H1 (cell line): ENCODE measurements around the gene COMT. TPM values are rescaled to one million over a fixed set of nuclear protein-coding genes. Genes with fewer than 3 reads are reported as not detected.
"Not testable (repeated sequence)": the region's sequence is repeated elsewhere in the genome, so short reads cannot be mapped to it uniquely, and the experiment has no call there.

Source experiments
- CTCF ChIA-PET: fragments of 300-600 bp; sonication (Branson Sonifier 250); formaldehyde crosslinking; loops from one replicate; lab custom pipeline; 2021; ENCODE audit not compliant: partially characterized antibody; lab: Charles Lee
- POLR2A ChIA-PET: fragments of 300-600 bp; sonication (Branson Sonifier 250); formaldehyde crosslinking; loops from one replicate; lab custom pipeline; 2021; ENCODE audit warnings: inconsistent platforms; ENCODE audit not compliant: partially characterized antibody; lab: Charles Lee
- DNase-seq, 2 experiments: peaks; one replicate each; pipeline versions ENCODE4 v3.0.0 to v3.0.0-alpha.2; 2010 to 2022; ENCODE audit warnings: low spot score in 2 of 2, low read depth in 1 of 2, mixed read lengths in 1 of 2
- FAIRE-seq: peaks from 2 replicates; lab custom pipeline; 2011; peaks lifted over from hg19 to GRCh38; lab: Jason Lieb, UNC
- H2AFZ ChIP-seq: 2 replicates; pipeline ENCODE4 v1.8.1; 2012; ENCODE audit warnings: low read length, inconsistent platforms
- H2AK5ac ChIP-seq: 2 replicates; pipeline ENCODE4 v1.6.1; 2013; ENCODE audit warnings: low read depth, low read length
- H2BK120ac ChIP-seq: replicated peaks from 2 replicates; pipeline ENCODE3; 2013; ENCODE audit warnings: low read depth, low read length, inconsistent platforms
- H2BK12ac ChIP-seq: 2 replicates; pipeline ENCODE4 v1.6.1; 2013; ENCODE audit warnings: low read depth, low read length
- H2BK15ac ChIP-seq: 2 replicates; pipeline ENCODE4 v1.6.1; 2013; ENCODE audit warnings: low read length
- H2BK20ac ChIP-seq: 2 replicates; pipeline ENCODE4 v1.6.1; 2013; ENCODE audit warnings: low read length
- H2BK5ac ChIP-seq: 2 replicates; pipeline ENCODE4 v1.6.1; 2013; ENCODE audit warnings: low read depth, low read length
- H3K14ac ChIP-seq: 2 replicates; pipeline ENCODE4 v1.6.1; 2013; ENCODE audit warnings: inconsistent platforms; ENCODE audit not compliant: insufficient read length
- H3K18ac ChIP-seq: 2 replicates; pipeline ENCODE4 v1.6.1; 2013; ENCODE audit warnings: low read length; ENCODE audit errors: extremely low read depth
- H3K23ac ChIP-seq: 2 replicates; pipeline ENCODE4 v1.6.1; 2013; ENCODE audit warnings: inconsistent platforms; ENCODE audit not compliant: insufficient read length
- H3K23me2 ChIP-seq: 2 replicates; pipeline ENCODE4 v1.6.1; 2013; ENCODE audit warnings: low read depth, low read length
- H3K27ac ChIP-seq: 2 replicates; pipeline ENCODE4 v1.6.1; 2011; ENCODE audit warnings: low read depth, low read length, inconsistent platforms
- H3K27me3 ChIP-seq, 4 experiments: replicated peaks in 1 of 4; 1 replicate in 1 of 4; 2 replicates in 3 of 4; pipeline versions ENCODE4 v1.6.1 to v1.8.1; 2011 to 2013; ENCODE audit warnings: low read length in 3 of 4, mild to moderate bottlenecking in 3 of 4, inconsistent platforms in 2 of 4, mixed read lengths in 2 of 4, moderate library complexity in 1 of 4; ENCODE audit not compliant: control insufficient read depth in 3 of 4, insufficient read depth in 3 of 4; ENCODE audit errors: extremely low read depth in 1 of 4
- H3K36me3 ChIP-seq, 4 experiments: 2 replicates each; pipeline versions ENCODE4 v1.6.1 to v1.8.1; 2011 to 2013; ENCODE audit warnings: mild to moderate bottlenecking in 4 of 4, low read length in 3 of 4, moderate library complexity in 2 of 4, control low read depth in 1 of 4, inconsistent platforms in 1 of 4; ENCODE audit not compliant: insufficient read depth in 4 of 4, control insufficient read depth in 2 of 4
- H3K4ac ChIP-seq: replicated peaks from 2 replicates; pipeline ENCODE3; 2013; ENCODE audit warnings: low read length, low read depth, mixed read lengths, inconsistent platforms; ENCODE audit not compliant: insufficient read length
- H3K4me1 ChIP-seq, 4 experiments: replicated peaks in 1 of 4; 1 replicate in 1 of 4; 2 replicates in 3 of 4; pipeline versions ENCODE4 v1.6.1 to v1.8.1; 2011 to 2013; ENCODE audit warnings: low read length in 3 of 4, inconsistent platforms in 2 of 4, mixed read lengths in 1 of 4; ENCODE audit not compliant: insufficient read depth in 4 of 4, control insufficient read depth in 3 of 4
- H3K4me2 ChIP-seq, 2 experiments: 2 replicates each; pipeline versions ENCODE4 v1.6.1 to v1.8.1; 2011 to 2013; ENCODE audit warnings: low read depth in 2 of 2, low read length in 2 of 2, control low read depth in 1 of 2, inconsistent platforms in 1 of 2, mild to moderate bottlenecking in 1 of 2; ENCODE audit not compliant: insufficient read depth in 1 of 2
- H3K4me3 ChIP-seq, 4 experiments: fragments of 200-600, 300-600 bp in 1 of 4; sonication (generic), shearing (Covaris generic), sonication (Bioruptor Twin) in 1 of 4; 2 replicates each; pipeline versions ENCODE4 v1.5.1 to v1.8.1; 2011 to 2016; ENCODE audit warnings: low read length in 4 of 4, low read depth in 3 of 4, control low read depth in 2 of 4, inconsistent platforms in 2 of 4, mild to moderate bottlenecking in 2 of 4, mixed read lengths in 1 of 4, moderate library complexity in 1 of 4; ENCODE audit not compliant: insufficient read depth in 2 of 4; ENCODE audit errors: extremely low read depth in 1 of 4
- H3K56ac ChIP-seq: replicated peaks from 2 replicates; pipeline ENCODE3; 2013; ENCODE audit warnings: low read depth, mild to moderate bottlenecking, mixed read lengths, low read length, inconsistent platforms; ENCODE audit not compliant: insufficient read length
- H3K79me1 ChIP-seq: 2 replicates; pipeline ENCODE4 v1.6.1; 2013; ENCODE audit warnings: low read depth, low read length, control low read depth
- H3K79me2 ChIP-seq, 2 experiments: 2 replicates each; pipeline versions ENCODE4 v1.6.1 to v1.8.1; 2012 to 2013; ENCODE audit warnings: low read length in 2 of 2, mild to moderate bottlenecking in 2 of 2, inconsistent platforms in 1 of 2; ENCODE audit not compliant: insufficient read depth in 2 of 2, control insufficient read depth in 1 of 2
- H3K9ac ChIP-seq, 4 experiments: replicated peaks in 1 of 4; 1 replicate in 1 of 4; 2 replicates in 3 of 4; pipeline versions ENCODE4 v1.6.1 to v1.8.1; 2011 to 2013; ENCODE audit warnings: low read depth in 3 of 4, low read length in 3 of 4, control low read depth in 2 of 4, mild to moderate bottlenecking in 2 of 4, moderate library complexity in 2 of 4, inconsistent platforms in 1 of 4; ENCODE audit errors: extremely low read depth in 1 of 4
- H3K9me3 ChIP-seq, 2 experiments: 2 replicates each; pipeline versions ENCODE4 v1.6.1 to v1.8.1; 2012 to 2013; ENCODE audit warnings: mild to moderate bottlenecking in 2 of 2, moderate library complexity in 2 of 2, control low read depth in 1 of 2, inconsistent platforms in 1 of 2, low read depth in 1 of 2, low read length in 1 of 2, mixed read lengths in 1 of 2; ENCODE audit not compliant: insufficient read depth in 2 of 2
- H4K20me1 ChIP-seq, 2 experiments: replicated peaks in 1 of 2; 2 replicates each; pipeline versions ENCODE3 to v1.8.1; 2011 to 2013; ENCODE audit warnings: inconsistent platforms in 2 of 2, low read length in 2 of 2, mild to moderate bottlenecking in 1 of 2; ENCODE audit not compliant: insufficient read depth in 2 of 2, control insufficient read depth in 1 of 2
- H4K5ac ChIP-seq: 2 replicates; pipeline ENCODE4 v1.6.1; 2013; ENCODE audit warnings: low read length, low read depth, mixed read lengths, inconsistent platforms; ENCODE audit not compliant: insufficient read length
- H4K8ac ChIP-seq: 2 replicates; pipeline ENCODE4 v1.8.0; 2013; ENCODE audit warnings: mild to moderate bottlenecking, moderate library complexity, low read length, inconsistent platforms; ENCODE audit not compliant: insufficient read depth; ENCODE audit errors: extremely low read depth
- H4K91ac ChIP-seq: replicated peaks from 2 replicates; pipeline ENCODE3; 2013; ENCODE audit warnings: low read length, mixed read lengths, inconsistent platforms; ENCODE audit not compliant: insufficient read length
- WGBS, 2 experiments: shearing (Covaris generic) in 1 of 2; methylation state at CpG; one replicate each; pipeline versions ENCODE4 v1.1.6 to v1.1.7; 2013 to 2015; ENCODE audit warnings: low lambda C conversion rate in 2 of 2, mixed read lengths in 2 of 2, inconsistent platforms in 1 of 2, low coverage in 1 of 2, missing lambda C conversion rate in 1 of 2; ENCODE audit not compliant: insufficient replicate concordance in 2 of 2, insufficient coverage in 1 of 2, insufficient read length in 1 of 2; ENCODE audit errors: extremely low coverage in 1 of 2, missing lambda C conversion rate in 1 of 2; 5-methylcytosine and 5-hydroxymethylcytosine counted together
- polyA plus RNA-seq, 7 experiments: library from polyadenylated mRNA; depleted of rRNA in 3 of 7; stranded (reverse) in 5 of 7; unstranded in 2 of 7; fragments of >200 nt in 5 of 7; fragments of 200-250 nt in 2 of 7; gene quantifications; 1 replicate in 5 of 7; 2 replicates in 1 of 7; 4 replicates in 1 of 7; pipeline versions ENCODE4 v1.2.1 to v1.2.3, GENCODE V29; 2011 to 2013; ENCODE audit warnings: missing spikeins in 2 of 7, mixed read lengths in 2 of 7
- total RNA-seq: library from RNA; stranded (reverse); fragmentation: NEBNext Ultra II Directional; extraction: Animal tissue kit (Norgen Biotek cat#: 25700); gene quantifications from 2 replicates; pipeline ENCODE4 v1.2.1, GENCODE V29; 2021

Gene COMT
- total and polyA plus RNA-seq, 2 of the 8 experiments (the other 6 are each of a cell fraction or from before 2014, with no cell fraction given): 15.2 to 33.7 TPM

DNA sequence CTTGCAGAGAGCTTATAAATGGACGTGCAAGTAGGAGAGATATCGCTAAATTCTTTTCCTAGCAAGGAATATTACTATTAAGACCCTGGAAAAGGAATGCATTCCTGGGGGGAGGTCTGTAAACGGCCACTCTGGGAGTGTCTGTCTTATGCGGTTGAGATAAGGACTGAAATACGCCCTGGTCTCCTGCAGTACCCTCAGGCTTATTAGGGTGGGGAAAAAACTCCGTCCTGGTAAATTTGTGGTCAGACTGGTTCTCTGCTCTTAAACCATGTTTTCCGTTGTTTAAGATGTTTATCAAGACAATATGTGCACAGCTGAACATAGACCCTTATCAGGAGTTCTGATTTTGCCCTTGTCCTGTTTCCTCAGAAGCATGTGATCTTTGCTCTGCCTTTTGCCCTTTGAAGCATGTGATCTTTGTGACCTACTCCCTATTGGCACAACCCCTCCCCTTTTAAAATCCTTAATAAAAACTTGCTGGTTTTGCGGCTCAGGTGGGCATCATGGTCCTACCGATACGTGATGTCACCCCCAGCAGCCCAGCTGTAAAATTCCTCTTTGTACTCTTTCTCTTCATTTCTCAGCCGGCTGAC, 6.4 kb upstream of the COMT start:
- POLR2A ChIA-PET, FAIRE-seq: not testable (repeated sequence)
- CTCF ChIA-PET: interaction anchor here (2.5 kb wide), 1 partner anchor 12 kb away, joined by 5 read pairs; no protein-coding TSS in a partner anchor

More for the DNA sequence above, 6.4 kb upstream of the COMT start:
- H3K23ac ChIP-seq, H3K4me2 ChIP-seq, H2BK12ac ChIP-seq, H3K79me2 ChIP-seq, H3K9ac ChIP-seq, DNase-seq, H3K36me3 ChIP-seq, H3K79me1 ChIP-seq, H2BK120ac ChIP-seq, H4K5ac ChIP-seq, H2AK5ac ChIP-seq, H4K91ac ChIP-seq, H3K27ac ChIP-seq, H4K20me1 ChIP-seq, H2BK15ac ChIP-seq, H2BK20ac ChIP-seq, H3K18ac ChIP-seq, H3K9me3 ChIP-seq, H3K27me3 ChIP-seq, H3K4ac ChIP-seq, H3K23me2 ChIP-seq, H3K4me3 ChIP-seq, H3K56ac ChIP-seq, H2BK5ac ChIP-seq, H2AFZ ChIP-seq, H3K4me1 ChIP-seq, H4K8ac ChIP-seq, H3K14ac ChIP-seq: not testable (repeated sequence)
- 91% methylated on average over 11 of the region's 11 CpGs; no CpG with 5 or more reads in 1 of the 2 experiments for WGBS, 2 experiments
